GM12878 (cell line): ENCODE results near the gene SETD5. TPM values are rescaled to one million over a fixed set of nuclear protein-coding genes. Genes with fewer than 3 reads are reported as not detected.

Experiments
- ATAC-seq: fragments of 200-7000 bp; cut with Tn5 transposase; 3 replicates; pipeline ENCODE4 v1.9.1; 2020; ENCODE audit warnings: mild to moderate bottlenecking, moderate library complexity
- BruUV-seq: library from RNA; stranded (reverse); fragments of 400-500 nt; replicated peaks from 2 replicates; lab custom pipeline; 2021; lab: Mats Ljungman, UMichigan
- CTCF ChIA-PET: fragments of 300-600 bp; sonication (Branson Sonifier 250); formaldehyde crosslinking; extraction: SDS; loops from one replicate; lab custom pipeline; 2021; ENCODE audit warnings: inconsistent platforms; lab: Yijun Ruan, JAX
- POLR2A ChIA-PET: fragments of 350-600 bp; formaldehyde crosslinking; extraction: SDS; loops from one replicate; lab custom pipeline; 2021; ENCODE audit warnings: inconsistent platforms; lab: Charles Lee
- RAD21 ChIA-PET: fragments of 300-600 bp; sonication (Branson Sonifier 250); formaldehyde crosslinking; loops from one replicate; lab custom pipeline; 2023; ENCODE audit warnings: antibody characterized with exemption; ENCODE audit not compliant: unreplicated experiment; lab: Charles Lee
- SMC1A ChIA-PET: fragments of 300-600 bp; sonication (Branson Sonifier 250); formaldehyde crosslinking; loops from one replicate; lab custom pipeline; 2023; ENCODE audit not compliant: unreplicated experiment, uncharacterized antibody; lab: Charles Lee
- DNase-seq: peaks from one replicate; pipeline ENCODE4 v3.0.0-alpha.2; 2011; ENCODE audit warnings: low read depth, low spot score
- FAIRE-seq: peaks from 3 replicates; lab custom pipeline; 2011; peaks lifted over from hg19 to GRCh38; lab: Jason Lieb, UNC
- H2AFZ ChIP-seq: 2 replicates; pipeline ENCODE4 v1.6.0; 2011; ENCODE audit warnings: low read depth, low read length, control low read depth; ENCODE audit not compliant: control insufficient read depth
- H3K27ac ChIP-seq: 2 replicates; pipeline ENCODE4 v1.5.1; 2011; ENCODE audit warnings: control low read depth; ENCODE audit not compliant: control insufficient read depth, insufficient read depth
- H3K27me3 ChIP-seq, 2 experiments: replicated peaks in 1 of 2; 2 replicates each; pipeline versions ENCODE4 v1.6.0 to v1.6.1; 2011; ENCODE audit warnings: low read length in 1 of 2; ENCODE audit not compliant: control insufficient read depth in 2 of 2, insufficient read depth in 2 of 2
- H3K36me3 ChIP-seq, 2 experiments: 2 replicates each; pipeline ENCODE4 v1.5.1; 2011; ENCODE audit warnings: low read length in 1 of 2; ENCODE audit not compliant: control insufficient read depth in 2 of 2, insufficient read depth in 2 of 2
- H3K4me1 ChIP-seq: 2 replicates; pipeline ENCODE4 v1.6.1; 2011; ENCODE audit warnings: mild to moderate bottlenecking, low read length, moderate library complexity, mixed read lengths; ENCODE audit not compliant: control insufficient read depth, insufficient read depth
- H3K4me2 ChIP-seq: 2 replicates; pipeline ENCODE4 v1.6.0; 2011; ENCODE audit warnings: control low read depth; ENCODE audit not compliant: control insufficient read depth, insufficient read depth
- H3K4me3 ChIP-seq: fragments of 200-600 bp; sonication (generic); 2 replicates; pipeline ENCODE4 v1.5.1; 2016
- H3K79me2 ChIP-seq: 2 replicates; pipeline ENCODE4 v1.6.0; 2011; ENCODE audit warnings: low read length; ENCODE audit not compliant: control insufficient read depth, insufficient read depth
- H3K9ac ChIP-seq: 2 replicates; pipeline ENCODE4 v1.8.0; 2011; ENCODE audit warnings: low read length, control low read depth, mixed read lengths; ENCODE audit not compliant: control insufficient read depth, insufficient read depth
- H3K9me3 ChIP-seq: replicated peaks from 3 replicates; pipeline ENCODE4 v1.5.1; 2011; ENCODE audit warnings: mild to moderate bottlenecking, low read length; ENCODE audit not compliant: control insufficient read depth, insufficient read depth
- H4K20me1 ChIP-seq: 2 replicates; pipeline ENCODE4 v1.6.0; 2011; ENCODE audit not compliant: control insufficient read depth, insufficient read depth
- BCL11A ChIP-seq: IDR thresholded peaks from 2 replicates; pipeline ENCODE4 v1.6.1; 2011; ENCODE audit warnings: low read depth, low read length
- CBX5 ChIP-seq: sonication (generic); IDR thresholded peaks from 2 replicates; pipeline ENCODE4 v1.6.1; 2016; ENCODE audit warnings: low read depth, moderate library complexity, mild to moderate bottlenecking, inconsistent platforms
- CUX1 ChIP-seq: IDR thresholded peaks from 2 replicates; pipeline ENCODE4 v1.6.1; 2012; ENCODE audit warnings: improper control_type of control experiment, low read depth, low read length; ENCODE audit not compliant: insufficient replicate concordance
- HCFC1 ChIP-seq: fragments of 150-350 bp; IDR thresholded peaks from 2 replicates; pipeline ENCODE4 v1.6.1; 2014; ENCODE audit warnings: low read length
- MAX ChIP-seq: IDR thresholded peaks from 2 replicates; pipeline ENCODE4 v1.6.1; 2012; ENCODE audit warnings: low read depth, low read length, improper control_type of control experiment
- MTA3 ChIP-seq: IDR thresholded peaks from 2 replicates; pipeline ENCODE4 v1.6.1; 2012; ENCODE audit warnings: low read length, inconsistent platforms, borderline replicate concordance
- POLR2A ChIP-seq: IDR thresholded peaks from 2 replicates; pipeline ENCODE4 v1.6.1; 2011; ENCODE audit warnings: low read depth, mild to moderate bottlenecking, low read length
- POLR2AphosphoS2 ChIP-seq: IDR thresholded peaks from 2 replicates; pipeline ENCODE4 v1.6.1; 2011; ENCODE audit warnings: low read depth, mild to moderate bottlenecking, low read length, improper control_type of control experiment, moderate library complexity
- POLR2AphosphoS5 ChIP-seq: IDR thresholded peaks from 2 replicates; pipeline ENCODE4 v1.6.1; 2011; ENCODE audit warnings: mild to moderate bottlenecking, low read length, inconsistent platforms
- RB1 ChIP-seq: fragments of 450-650 bp; formaldehyde crosslinking; IDR thresholded peaks from 2 replicates; pipeline ENCODE4 v1.6.1; 2017; ENCODE audit warnings: mild to moderate bottlenecking, borderline replicate concordance
- RUNX3 ChIP-seq: IDR thresholded peaks from 2 replicates; pipeline ENCODE4 v1.6.1; 2012; ENCODE audit warnings: low read length, inconsistent platforms
- TCF12 ChIP-seq: IDR thresholded peaks from 2 replicates; pipeline ENCODE4 v1.6.1; 2011; ENCODE audit warnings: low read depth, mild to moderate bottlenecking, low read length
- ZNF592 ChIP-seq: fragments of 450-650 bp; IDR thresholded peaks from 2 replicates; pipeline ENCODE4 v1.6.1; 2017; ENCODE audit warnings: mild to moderate bottlenecking, moderate library complexity
- WGBS: methylation state at CpG from one replicate; pipeline ENCODE4 v1.1.6; 2016; ENCODE audit warnings: low lambda C conversion rate; ENCODE audit not compliant: insufficient replicate concordance, insufficient coverage; ENCODE audit errors: missing lambda C conversion rate; 5-methylcytosine and 5-hydroxymethylcytosine counted together
- in situ Hi-C: fragments of 300-500 bp; cut with MboI; formaldehyde crosslinking; loops from 9 replicates; pipeline ENCODE4 v1.14.3; 2018; ENCODE audit warnings: mixed read lengths
- intact Hi-C: fragments of 100-400 bp; cut with micrococcal nuclease; formaldehyde crosslinking; loops from one replicate; pipeline ENCODE4 v1.14.2; 2022; ENCODE audit not compliant: unreplicated experiment
- polyA plus RNA-seq, 11 experiments: library from polyadenylated mRNA; depleted of rRNA in 4 of 11; unstranded in 6 of 11; stranded (reverse) in 5 of 11; fragments of >200 nt; fragmentation: Nextera tagmentation in 4 of 11; fragmentation: Illumina TruSeq in 1 of 11; extraction: Ambion mirVana in 4 of 11; extraction: Trizol in 1 of 11; gene quantifications; 1 replicate in 1 of 11; 2 replicates in 10 of 11; pipeline versions ENCODE4 v1.2.1 to v1.2.3, GENCODE V29; 2011 to 2016; ENCODE audit warnings: inconsistent platforms in 2 of 11, missing spikeins in 2 of 11, low read depth in 1 of 11
- total RNA-seq, 4 experiments: library from RNA; depleted of rRNA in 3 of 4; stranded (reverse); fragments of >200 nt in 3 of 4; fragmentation: Illumina TruSeq in 1 of 4; extraction: Trizol in 1 of 4; gene quantifications; 2 replicates each; pipeline versions ENCODE4 v1.2.1 to v1.2.3, GENCODE V29; 2013 to 2021
- TF ChIP-seq, protein P1 (sequence below): IDR thresholded peaks from 2 replicates; pipeline ENCODE4 v1.6.1; 2011; ENCODE audit warnings: low read depth, mild to moderate bottlenecking, low read length, moderate library complexity, borderline replicate concordance; ENCODE audit errors: extremely low read depth

SETD5 gene
- total and polyA plus RNA-seq, 10 of the 15 experiments (the other 5 are each of a cell fraction or from before 2014, with no cell fraction given), result 8.2 to 94.0 (median 55.4) TPM

GRCh38 chr3:9388562-9389272 lies 8.7 kb upstream of the SETD5 start:
- Histone ChIP-seq H3K27me3 (no peaks in the 10 kb centered on the region), H3K36me3 (peaks cover 5 to 61% of the 10 kb centered on the region in 2 experiments), H2AFZ (no peak overlapping the region), H3K4me3 (no peak overlapping the region), H3K27ac (no peak overlapping the region), H3K4me1 (peaks cover 3% of the 10 kb centered on the region; the same call in 1 of the 2 replicates), H3K9me3 (no peaks in the 10 kb centered on the region), H3K9ac (no peak overlapping the region), H3K79me2 (peaks cover 46% of the 10 kb centered on the region), H4K20me1 (peaks cover 3% of the 10 kb centered on the region), H3K4me2 (no peak overlapping the region)
- intact Hi-C loops, result no loop called here
- DNase-seq (no peak), FAIRE-seq (no peak), ATAC-seq (no peak)
- no TSS peak for BruUV-seq
- ChIA-PET CTCF (no interaction called here), SMC1A (interaction anchor here (0.8 to 1.3 kb wide), 3 partner anchors 11 to 26 kb away, joined by 3 to 4 read pairs (median 4); partner anchors contain the start of gene THUMPD3), RAD21 (no interaction called here), POLR2A (interaction anchor here (0.5 to 0.6 kb wide), 3 partner anchors 25 to 221 kb away, joined by 3 read pairs; no protein-coding TSS in a partner anchor)
- in situ Hi-C loops, result no loop called here
- WGBS, result 87% methylated on average over 5 of the region's 5 CpGs
- TF ChIP-seq RB1 (no peak), RUNX3 (no peak), MTA3 (no peak), CBX5 (no peak), ZNF592 (no peak), BCL11A (no peak), MAX (no peak), TCF12 (no peak), POLR2AphosphoS5 (peak; percentile 67; the same call in 1 of the 2 replicates), CUX1 (no peak), POLR2A (peak; percentile 47; the same call in 1 of the 2 replicates), POLR2AphosphoS2 (0 out of 2 replicates have a peak, but pooled peaks have one; percentile 33), HCFC1 (no peak)
- TF ChIP-seq, protein P1, sequence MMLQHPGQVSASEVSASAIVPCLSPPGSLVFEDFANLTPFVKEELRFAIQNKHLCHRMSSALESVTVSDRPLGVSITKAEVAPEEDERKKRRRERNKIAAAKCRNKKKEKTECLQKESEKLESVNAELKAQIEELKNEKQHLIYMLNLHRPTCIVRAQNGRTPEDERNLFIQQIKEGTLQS, result no peak
